Skeletal muscle tissue (tissue), 4 donors: ENCODE measurements around the gene CATSPERD. TPM values are rescaled to one million over a fixed set of nuclear protein-coding genes. Genes with fewer than 3 reads are reported as not detected.
"Not testable (repeated sequence)": the region's sequence is repeated elsewhere in the genome, so short reads cannot be mapped to it uniquely, and the experiment has no call there.

Source experiments
- H3K27ac ChIP-seq: one replicate; pipeline ENCODE4 v1.7.0; 2013; ENCODE audit warnings: mild to moderate bottlenecking, low read depth, low read length, inconsistent platforms
- H3K27me3 ChIP-seq, 3 donors: one replicate each; pipeline ENCODE4 v1.7.0; 2013; ENCODE audit warnings: low read length in 3 of 3; ENCODE audit not compliant: control insufficient read depth in 3 of 3, insufficient read depth in 3 of 3
- H3K36me3 ChIP-seq, 3 donors: one replicate each; pipeline ENCODE4 v1.7.0; 2013; ENCODE audit warnings: low read length in 3 of 3; ENCODE audit not compliant: control insufficient read depth in 3 of 3, insufficient read depth in 3 of 3
- H3K4me1 ChIP-seq, 3 donors: one replicate each; pipeline ENCODE4 v1.7.0; 2013; ENCODE audit warnings: low read length in 3 of 3, mild to moderate bottlenecking in 3 of 3; ENCODE audit not compliant: control insufficient read depth in 3 of 3, insufficient read depth in 3 of 3
- H3K4me3 ChIP-seq, 3 donors: one replicate each; pipeline ENCODE4 v1.7.0; 2013; ENCODE audit warnings: low read length in 3 of 3
- H3K9ac ChIP-seq, 3 donors: one replicate each; pipeline ENCODE4 v1.7.0; 2013; ENCODE audit warnings: low read length in 3 of 3, mild to moderate bottlenecking in 3 of 3, moderate library complexity in 2 of 3, low read depth in 1 of 3
- H3K9me3 ChIP-seq, 3 donors: one replicate each; pipeline ENCODE4 v1.7.0; 2013; ENCODE audit warnings: low read length in 3 of 3; ENCODE audit not compliant: control insufficient read depth in 3 of 3
- total RNA-seq: library from RNA; depleted of rRNA; stranded (reverse); fragments of >200 nt; gene quantifications from one replicate; pipeline ENCODE4 v1.2.3, GENCODE V29; 2014
- donor health status: Osteomylitis.

The CATSPERD gene
- total RNA-seq, 1 donor from 2014 or later, result not detected

DNA sequence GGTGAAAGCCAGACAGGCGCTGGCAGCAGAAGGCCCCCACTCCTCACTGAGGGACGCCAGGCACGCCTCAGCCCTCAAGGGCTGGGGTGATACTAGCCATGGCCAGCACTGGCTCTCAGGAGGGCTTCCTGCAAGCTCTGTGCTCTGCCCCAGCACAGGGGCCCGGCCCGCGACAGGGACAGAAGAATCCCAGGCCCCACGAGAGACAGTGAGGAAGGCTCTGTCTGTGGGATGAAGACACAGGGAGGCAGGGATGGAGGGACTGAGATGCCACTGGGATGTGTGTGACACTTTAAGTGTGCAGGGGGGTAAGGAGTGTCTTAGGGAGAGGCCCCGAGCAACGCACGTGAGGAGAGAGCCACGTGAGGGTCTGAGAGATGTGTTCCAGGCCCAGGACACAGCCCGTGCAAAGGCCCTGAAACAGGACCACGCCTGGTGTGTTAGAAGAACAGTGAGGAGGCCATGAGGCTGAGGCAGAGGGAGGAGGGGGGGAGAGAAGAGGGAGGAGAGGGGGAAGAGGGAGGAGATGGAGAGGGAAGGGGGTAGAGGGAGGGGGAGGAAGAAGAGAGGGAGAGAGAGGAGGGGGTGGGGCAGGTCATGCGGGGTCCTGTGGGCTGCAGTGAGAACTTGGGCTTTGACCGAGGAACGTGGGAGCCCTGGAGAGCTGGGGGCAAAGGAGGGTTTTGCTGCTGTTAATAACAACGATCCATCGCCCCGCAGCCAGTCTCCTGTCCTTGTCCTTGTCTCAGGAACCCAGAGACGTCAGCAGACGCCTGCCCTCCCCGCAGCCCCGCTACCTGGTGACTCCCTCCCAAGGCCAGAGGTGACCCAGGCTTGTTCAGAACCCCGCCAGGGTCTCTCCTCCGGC, 23.2 kb upstream of the CATSPERD start:
- Histone ChIP-seq H3K27ac (no peak overlapping the region), H3K4me1 (peaks cover under 1 to 9% (median 5%) of the 10 kb centered on the region in 3 donors), H3K36me3 (peaks cover 55 to 61% (median 56%) of the 10 kb centered on the region in 3 donors), H3K9ac (no peak overlapping the region), H3K27me3 (no peaks in the 10 kb centered on the region), H3K9me3 (no peaks in the 10 kb centered on the region), H3K4me3 (no peak overlapping the region)

GRCh38 chr19:5697890-5698634, 22.4 kb upstream of the CATSPERD start:
- H3K4me1 ChIP-seq, result peaks cover 0 to under 1% (median 0%) of the 10 kb centered on the region in 3 donors
- H3K27ac ChIP-seq, result no peak overlapping the region
- no peak overlapping the region for H3K9ac ChIP-seq
- no peak overlapping the region for H3K4me3 ChIP-seq
- H3K27me3 ChIP-seq, result no peaks in the 10 kb centered on the region
- H3K9me3 ChIP-seq, result no peaks in the 10 kb centered on the region
- H3K36me3 ChIP-seq, result peaks cover 48 to 55% (median 50%) of the 10 kb centered on the region in 3 donors

DNA sequence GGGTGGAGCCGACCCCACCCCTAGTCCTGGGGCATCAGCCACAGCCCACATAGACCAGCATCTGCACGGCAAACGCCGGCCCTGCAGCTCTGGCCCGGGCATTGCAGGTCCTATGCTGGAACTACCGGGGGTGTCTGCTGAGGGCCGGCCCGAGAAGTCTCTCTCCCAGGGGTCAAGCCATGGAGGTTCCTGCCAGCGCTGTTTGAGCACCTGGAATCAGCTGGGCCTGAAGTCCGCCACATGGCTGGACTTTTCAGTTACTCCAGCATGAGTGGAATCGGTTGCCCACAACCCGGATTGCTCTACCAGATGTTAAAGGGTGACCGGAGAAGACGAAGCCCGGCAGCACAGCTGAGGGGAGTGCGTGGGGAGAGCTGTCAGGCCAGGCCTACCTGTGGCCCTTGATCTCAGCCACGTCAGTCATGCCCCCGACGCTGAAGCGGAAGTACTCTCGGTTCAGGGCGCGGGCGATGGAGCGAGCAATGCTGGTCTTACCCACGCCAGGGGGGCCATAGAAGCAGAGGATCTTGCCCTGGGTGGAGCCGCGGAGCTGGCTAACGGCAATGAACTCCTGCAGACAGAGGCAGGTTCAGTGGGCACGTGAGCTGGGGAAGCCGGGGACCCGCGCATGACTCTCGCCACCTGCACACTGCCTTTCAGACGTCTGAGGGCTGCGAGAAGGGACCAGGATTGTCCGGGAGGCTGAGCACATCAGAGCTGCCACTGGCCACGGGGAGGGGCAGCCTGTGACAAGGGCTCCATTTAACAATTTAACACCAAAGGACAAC, 21.6 kb upstream of the CATSPERD start:
- Histone ChIP-seq H3K9ac (no peak overlapping the region), H3K36me3 (peaks cover 48 to 54% (median 51%) of the 10 kb centered on the region in 3 donors), H3K4me3 (no peak overlapping the region), H3K27ac (no peak overlapping the region), H3K4me1 (no peaks in the 10 kb centered on the region), H3K9me3 (no peaks in the 10 kb centered on the region), H3K27me3 (no peaks in the 10 kb centered on the region)

DNA sequence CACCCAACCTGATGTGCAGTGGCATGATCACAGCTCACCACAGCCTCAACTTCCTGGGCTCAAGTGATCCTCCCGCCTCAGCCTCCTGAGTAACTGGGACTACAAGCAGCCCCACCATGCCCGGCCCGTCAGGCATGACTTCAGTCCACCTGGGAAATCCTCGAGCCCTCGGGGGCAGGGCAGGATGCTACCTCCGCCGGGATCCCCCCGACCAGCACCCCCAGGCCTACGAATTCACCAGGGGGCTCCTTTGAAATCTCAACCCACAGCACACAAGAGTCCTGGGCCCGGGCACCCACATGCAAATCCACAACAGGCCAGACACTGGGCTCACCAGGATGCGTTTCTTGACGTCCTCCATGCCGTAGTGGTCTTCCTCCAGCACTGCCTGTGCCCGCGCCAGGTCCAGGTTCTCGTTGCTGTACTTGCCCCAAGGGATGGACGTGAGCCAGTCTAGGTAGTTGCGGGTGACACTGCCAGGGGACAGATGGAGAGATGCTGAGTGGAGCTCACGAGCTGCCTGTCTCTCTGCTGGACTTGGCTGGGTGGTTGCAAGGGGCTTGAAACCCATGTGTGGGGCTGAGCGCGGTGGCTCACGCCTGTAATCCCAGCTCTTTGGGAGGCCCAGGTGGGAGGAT, 19.9 kb upstream of the CATSPERD start:
- Histone ChIP-seq H3K36me3 (peaks cover 46 to 50% (median 49%) of the 10 kb centered on the region in 3 donors), H3K27ac (no peak overlapping the region), H3K4me1 (no peaks in the 10 kb centered on the region), H3K9ac (no peak overlapping the region), H3K4me3 (no peak overlapping the region), H3K27me3 (no peaks in the 10 kb centered on the region), H3K9me3 (no peaks in the 10 kb centered on the region)

DNA sequence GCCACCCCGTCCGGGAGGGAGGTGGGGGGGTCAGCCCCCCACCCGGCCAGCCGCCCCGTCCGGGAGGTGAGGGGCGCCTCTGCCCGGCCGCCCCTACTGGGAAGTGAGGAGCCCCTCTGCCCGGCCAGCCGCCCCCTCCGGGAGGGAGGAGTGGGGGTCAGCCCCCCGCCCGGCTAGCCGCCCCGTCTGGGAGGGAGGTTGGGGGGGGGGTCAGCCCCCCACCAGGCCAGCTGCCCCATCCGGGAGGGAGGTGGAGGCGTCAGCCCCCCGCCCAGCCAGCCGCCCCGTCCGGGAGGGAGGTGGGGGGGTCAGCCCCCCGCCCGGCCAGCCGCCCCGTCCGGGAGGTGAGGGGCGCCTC, 18.4 kb upstream of the CATSPERD start:
- not testable (repeated sequence) for H3K27ac ChIP-seq, H3K9ac ChIP-seq, H3K9me3 ChIP-seq, H3K4me3 ChIP-seq, H3K27me3 ChIP-seq, H3K4me1 ChIP-seq
- peaks cover 46 to 49% (median 47%) of the 10 kb centered on the region in 3 donors for H3K36me3 ChIP-seq

DNA sequence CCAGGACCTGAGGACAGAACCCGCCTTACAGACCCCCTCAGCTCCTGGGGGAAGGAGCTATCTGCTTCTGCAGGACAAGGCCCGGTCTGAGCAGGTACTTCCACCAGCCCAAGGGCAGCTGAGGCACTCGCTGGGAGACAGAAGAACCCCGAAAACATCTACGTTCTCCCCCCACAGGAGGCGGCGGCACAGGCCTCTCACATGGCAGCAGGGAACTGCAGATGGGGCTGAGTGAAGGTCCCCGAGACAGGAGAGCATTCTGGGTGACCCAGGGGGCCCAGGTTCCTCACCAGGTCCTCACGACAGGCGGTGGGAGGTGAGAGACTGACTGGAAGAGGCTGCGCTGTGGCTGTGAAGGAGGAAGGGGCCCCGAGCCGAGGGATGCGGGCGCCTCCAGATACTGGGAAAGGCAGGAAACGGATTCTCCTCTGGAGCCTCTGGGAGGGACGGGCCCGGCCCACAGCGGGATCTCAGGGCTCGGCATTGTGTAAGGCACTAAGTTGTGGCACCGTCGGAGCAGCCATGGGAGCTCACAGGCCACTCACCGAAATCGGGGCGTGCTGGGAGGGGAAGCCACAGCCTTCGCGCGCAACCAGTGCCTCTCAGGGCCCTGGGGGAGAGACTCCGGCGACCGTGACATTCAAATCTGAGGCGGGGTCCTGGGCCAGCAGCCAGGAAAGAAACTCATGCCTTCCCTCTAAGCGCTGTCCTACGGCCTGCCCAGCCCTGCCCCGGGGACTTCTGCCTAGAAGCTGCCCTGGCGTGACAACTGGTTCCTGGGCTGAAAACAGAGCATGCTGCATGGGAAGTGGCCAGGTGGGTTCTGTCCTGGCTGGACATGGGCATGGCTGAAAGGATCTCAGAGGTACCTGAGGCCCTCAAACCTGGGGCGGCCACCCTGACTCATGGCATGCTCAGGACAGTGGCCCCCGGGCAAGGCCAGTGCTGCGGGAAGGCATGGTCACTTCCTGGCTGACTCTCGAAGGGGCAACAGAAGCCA, 16.3 kb upstream of the CATSPERD start:
- no peak overlapping the region for H3K9ac ChIP-seq
- H3K4me3 ChIP-seq, result no peak overlapping the region
- no peaks in the 10 kb centered on the region for H3K27me3 ChIP-seq
- H3K27ac ChIP-seq, result no peak overlapping the region
- H3K9me3 ChIP-seq, result no peaks in the 10 kb centered on the region
- peaks cover 43 to 56% (median 46%) of the 10 kb centered on the region in 3 donors for H3K36me3 ChIP-seq
- H3K4me1 ChIP-seq, result no peaks in the 10 kb centered on the region

DNA sequence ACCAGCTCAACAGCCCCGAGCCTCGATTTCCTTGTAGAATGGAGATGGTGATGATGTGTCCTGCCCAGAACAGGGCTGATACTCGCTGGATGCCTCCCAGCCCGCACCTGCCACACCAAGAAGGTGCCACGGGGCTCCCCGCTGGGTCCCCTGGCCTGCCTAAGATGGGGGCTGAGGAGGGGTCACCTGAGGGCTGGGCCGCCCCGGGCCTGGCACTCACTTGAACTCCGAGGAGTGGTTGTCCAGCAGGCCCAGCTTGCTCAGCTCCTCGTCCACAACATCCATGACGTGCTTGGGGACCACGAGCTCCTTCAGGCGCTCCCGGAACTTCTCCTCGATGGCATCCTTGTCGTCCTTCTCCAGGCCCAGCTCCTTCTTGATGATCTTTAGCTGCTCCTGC, 14.9 kb upstream of the CATSPERD start:
- peaks cover 44 to 50% (median 44%) of the 10 kb centered on the region in 3 donors for H3K36me3 ChIP-seq

DNA sequence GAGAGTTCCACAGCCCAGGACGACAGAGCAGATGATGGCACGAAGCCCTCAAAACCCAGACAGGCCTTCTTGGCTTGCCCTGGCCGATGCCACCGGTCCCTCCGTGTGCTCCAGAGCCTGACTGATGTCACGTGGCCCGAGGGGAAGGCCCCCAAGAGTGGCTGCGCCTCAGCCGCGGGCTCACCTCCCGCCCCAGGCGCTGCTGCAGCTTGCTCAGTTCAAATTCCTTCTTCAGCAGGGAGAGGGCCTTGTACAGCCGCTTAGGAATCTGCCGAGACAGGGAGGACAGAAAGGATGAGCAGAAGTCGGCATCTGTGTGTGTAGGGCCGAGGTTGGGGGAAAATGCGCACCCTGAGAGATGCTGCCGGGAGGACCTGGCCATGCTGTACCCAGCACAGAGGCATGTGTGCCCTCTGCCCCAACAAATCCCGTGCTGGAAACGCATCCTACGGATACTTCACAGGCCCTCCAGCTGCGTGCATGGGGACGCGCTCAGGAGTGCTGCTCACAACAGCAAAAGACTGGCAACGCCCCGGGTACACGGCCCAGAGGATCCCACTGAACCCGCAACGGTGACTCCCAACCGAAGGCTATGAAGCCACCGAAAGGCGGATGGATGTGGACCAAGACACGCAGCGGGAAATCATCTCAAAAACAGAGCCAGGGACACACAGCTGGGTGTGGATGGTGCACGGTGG, 13.4 kb upstream of the CATSPERD start:
- H3K4me1 ChIP-seq, result no peaks in the 10 kb centered on the region

More for the DNA sequence above, 14.9 kb upstream of the CATSPERD start:
- H3K9me3 ChIP-seq, result no peaks in the 10 kb centered on the region
- H3K4me1 ChIP-seq, result no peaks in the 10 kb centered on the region
- H3K27me3 ChIP-seq, result no peaks in the 10 kb centered on the region
- no peak overlapping the region for H3K27ac ChIP-seq
- no peak overlapping the region for H3K4me3 ChIP-seq
- H3K9ac ChIP-seq, result no peak overlapping the region

More for the DNA sequence above, 13.4 kb upstream of the CATSPERD start:
- peaks cover 51 to 58% (median 53%) of the 10 kb centered on the region in 3 donors for H3K36me3 ChIP-seq
- no peak overlapping the region for H3K27ac ChIP-seq
- no peaks in the 10 kb centered on the region for H3K27me3 ChIP-seq
- no peak overlapping the region for H3K9ac ChIP-seq
- no peaks in the 10 kb centered on the region for H3K9me3 ChIP-seq
- no peak overlapping the region for H3K4me3 ChIP-seq
